ENCODE results near the gene ATP6AP2. TPM values are rescaled to one million over a fixed set of nuclear protein-coding genes. Genes with fewer than 3 reads are reported as not detected.

ATP6AP2 gene
- total RNA-seq, 1 donor from 2014 or later: 85.7 TPM

DNA sequence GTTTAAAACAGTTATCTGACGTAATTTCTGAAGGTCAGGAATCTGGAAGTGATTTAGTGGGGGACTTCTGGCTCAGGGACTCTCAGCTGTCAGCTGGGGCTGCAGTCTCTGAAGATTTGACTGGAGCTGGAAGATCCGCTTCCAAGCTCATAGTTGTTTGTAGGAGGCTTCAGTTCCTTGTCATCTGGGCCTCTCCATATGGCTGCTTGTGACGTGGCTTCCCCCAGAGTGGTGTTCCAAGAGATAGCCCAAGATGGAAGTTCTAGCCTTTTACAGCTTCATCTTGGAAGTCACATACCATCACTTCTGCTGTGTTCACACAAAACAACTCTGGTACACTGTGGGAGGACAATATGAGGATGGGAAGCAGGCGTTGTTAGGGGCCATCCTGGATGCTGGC, 44.5 kb downstream of the ATP6AP2 start:
- Histone ChIP-seq H3K27ac (no peak overlapping the region), H3K27me3 (no peaks in the 10 kb centered on the region), H3K9me3 (no peaks in the 10 kb centered on the region), H3K4me1 (no peaks in the 10 kb centered on the region), H3K4me3 (no peak overlapping the region), H3K36me3 (peaks cover 0 to 35% of the 10 kb centered on the region in 2 donors)
- intact Hi-C loops (cut with DNase I): no loop called here
- no peak for TF ChIP-seq POLR2AphosphoS5 (IDR thresholded peaks at IDR 0.05; ENCODE audit: insufficient read depth in 1 of 2, low read depth in 1 of 2)
- TF ChIP-seq CTCF (IDR thresholded peaks at IDR 0.05): no peak
- TF ChIP-seq POLR2A (IDR thresholded peaks at IDR 0.05): no peak
- DNase-seq (ENCODE audit: extremely low spot score in 2 of 2): no peak

GRCh38 chrX:40628506-40628905, 47.7 kb downstream of the ATP6AP2 start:
- intact Hi-C loops (cut with DNase I): no loop called here
- Histone ChIP-seq H3K9me3 (no peaks in the 10 kb centered on the region), H3K4me1 (no peaks in the 10 kb centered on the region), H3K4me3 (no peak overlapping the region), H3K27me3 (no peaks in the 10 kb centered on the region), H3K27ac (no peak overlapping the region), H3K36me3 (peaks cover 0 to 42% of the 10 kb centered on the region in 2 donors)
- no peak for TF ChIP-seq CTCF (IDR thresholded peaks at IDR 0.05)
- DNase-seq (ENCODE audit: extremely low spot score in 2 of 2): no peak

DNA sequence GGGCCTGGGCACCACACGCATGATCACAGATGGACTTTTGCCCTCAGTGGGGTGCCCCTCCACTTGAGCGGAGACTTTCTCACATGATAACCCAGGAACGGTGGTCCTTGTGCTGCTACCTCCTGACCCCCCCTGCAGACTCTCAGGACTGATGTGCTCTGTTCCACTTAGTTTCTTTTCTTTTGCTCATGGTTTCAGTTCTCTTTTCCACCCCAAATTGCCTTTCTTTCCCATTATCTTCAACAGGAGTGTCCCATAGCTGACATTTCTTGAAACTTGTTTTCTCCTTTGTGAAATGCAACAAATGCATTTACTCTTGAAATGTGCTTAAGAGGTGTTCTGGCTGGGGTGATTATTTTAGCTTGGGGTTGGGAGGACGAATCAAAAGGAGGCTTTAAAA, 51.4 kb downstream of the ATP6AP2 start:
- Histone ChIP-seq H3K36me3 (peaks cover 0 to 64% of the 10 kb centered on the region in 2 donors), H3K27me3 (no peaks in the 10 kb centered on the region), H3K9me3 (no peaks in the 10 kb centered on the region), H3K27ac (no peak overlapping the region), H3K4me3 (no peak overlapping the region), H3K4me1 (no peaks in the 10 kb centered on the region)
- intact Hi-C loops (cut with DNase I): no loop called here
- DNase-seq (ENCODE audit: extremely low spot score in 2 of 2): no peak
- no peak for TF ChIP-seq POLR2AphosphoS5 (IDR thresholded peaks at IDR 0.05; ENCODE audit: insufficient read depth in 1 of 2, low read depth in 1 of 2)
- no peak for TF ChIP-seq POLR2A (IDR thresholded peaks at IDR 0.05)
- TF ChIP-seq CTCF (IDR thresholded peaks at IDR 0.05): no peak

- Histone ChIP-seq H3K36me3 (peaks cover 0 to 44% of the 10 kb centered on the region in 2 donors), H3K9me3 (no peaks in the 10 kb centered on the region), H3K4me3 (no peak overlapping the region), H3K27ac (no peak overlapping the region), H3K27me3 (no peaks in the 10 kb centered on the region), H3K4me1 (no peaks in the 10 kb centered on the region)
- intact Hi-C loops (cut with DNase I): no loop called here
- TF ChIP-seq CTCF (IDR thresholded peaks at IDR 0.05) (no peak), POLR2AphosphoS5 (IDR thresholded peaks at IDR 0.05; ENCODE audit: insufficient read depth in 1 of 2, low read depth in 1 of 2) (no peak), POLR2A (IDR thresholded peaks at IDR 0.05) (no peak)
- no peak for DNase-seq (ENCODE audit: extremely low spot score in 2 of 2)
These were observed 56.9 kb downstream of the ATP6AP2 start for GRCh38 chrX:40637687-40638086.

DNA sequence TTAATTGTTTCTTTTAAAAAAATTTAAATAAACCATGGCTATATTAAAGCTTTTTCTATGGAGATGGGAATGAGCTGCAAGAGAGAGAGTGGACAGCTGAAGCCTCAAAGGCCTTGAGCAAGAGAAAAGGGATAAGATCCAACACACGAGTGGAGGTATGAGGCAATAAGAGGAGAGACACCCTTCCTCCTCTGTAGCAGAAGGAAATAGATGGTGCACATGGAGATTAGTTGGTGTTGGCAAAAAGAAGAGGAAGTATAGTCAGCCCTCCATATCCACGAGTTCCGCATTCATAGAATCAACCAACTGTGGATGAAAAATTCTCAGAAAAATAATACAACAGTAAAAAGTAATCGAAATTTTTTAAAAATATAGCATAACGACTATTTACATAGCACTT, 63.4 kb downstream of the ATP6AP2 start:
- Histone ChIP-seq H3K27ac (peak overlapping the region; percentile 78), H3K4me3 (peak overlapping the region; percentile 30 to 36), H3K36me3 (no peaks in the 10 kb centered on the region), H3K9me3 (no peaks in the 10 kb centered on the region), H3K4me1 (peaks cover 39% of the 10 kb centered on the region), H3K27me3 (no peaks in the 10 kb centered on the region)
- TF ChIP-seq POLR2AphosphoS5 (IDR thresholded peaks at IDR 0.05; ENCODE audit: insufficient read depth in 1 of 2, low read depth in 1 of 2) (no peak), CTCF (IDR thresholded peaks at IDR 0.05) (no peak), POLR2A (IDR thresholded peaks at IDR 0.05) (no peak)
- DNase-seq (ENCODE audit: extremely low spot score in 2 of 2): no peak
- intact Hi-C loops (cut with DNase I): no loop called here
